GM12864 (cell line): ENCODE measurements around the gene PIEZO2.

Source experiments
- DNase-seq: peaks from one replicate; pipeline ENCODE4 v3.0.0-alpha.2; 2011; ENCODE audit warnings: low read depth
- H3K4me3 ChIP-seq: 2 replicates; pipeline ENCODE4 v1.5.1; 2011; ENCODE audit warnings: mild to moderate bottlenecking, low read depth, low read length, control low read depth
- CTCF ChIP-seq: IDR thresholded peaks from 2 replicates; pipeline ENCODE4 v1.5.1; 2011; ENCODE audit warnings: low read depth, mild to moderate bottlenecking, moderate library complexity, low read length, control low read depth, inconsistent platforms; ENCODE audit errors: missing control alignments

PIEZO2 gene

GRCh38 chr18:10760986-10761385, 388.4 kb downstream of the PIEZO2 start:
- no peak for DNase-seq
- H3K4me3 ChIP-seq: no peak overlapping the region

GRCh38 chr18:10759241-10759640, 390.1 kb downstream of the PIEZO2 start:
- no peak for TF ChIP-seq CTCF
- H3K4me3 ChIP-seq: no peak overlapping the region
- no peak for DNase-seq

More at GRCh38 chr18:10760986-10761385, 388.4 kb downstream of the PIEZO2 start:
- TF ChIP-seq CTCF: no peak

- TF ChIP-seq CTCF: no peak
- DNase-seq: no peak
- H3K4me3 ChIP-seq: no peak overlapping the region
Measured at GRCh38 chr18:10757946-10758345, 391.4 kb downstream of the PIEZO2 start.

- no peak for DNase-seq
- no peak overlapping the region for H3K4me3 ChIP-seq
- no peak for TF ChIP-seq CTCF
Measured at GRCh38 chr18:10757349-10757748, 392.0 kb downstream of the PIEZO2 start.

DNA sequence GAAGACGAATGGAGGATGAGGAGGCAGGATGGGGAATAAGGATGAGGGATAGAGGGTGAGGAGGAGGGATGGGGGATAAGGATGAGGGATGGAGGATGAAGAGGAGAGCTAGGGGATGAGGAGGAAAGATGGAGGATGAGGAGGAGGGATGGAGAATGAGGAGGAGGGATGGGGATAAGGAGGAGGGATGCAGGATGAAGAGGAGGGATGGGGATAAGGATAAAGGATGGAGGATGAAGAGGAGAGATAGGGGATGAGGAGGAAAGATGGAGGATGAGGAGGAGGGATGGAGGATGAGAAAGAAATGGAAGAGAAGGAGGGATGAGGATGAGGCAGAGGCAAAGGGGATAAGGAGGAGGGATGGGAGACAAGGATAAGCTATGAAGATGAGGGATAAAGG, 393.5 kb downstream of the PIEZO2 start:
- TF ChIP-seq CTCF: no peak
- H3K4me3 ChIP-seq: no peak overlapping the region
- DNase-seq: no peak

GRCh38 chr18:10754128-10754527, 395.2 kb downstream of the PIEZO2 start:
- no peak for TF ChIP-seq CTCF

GRCh38 chr18:10752382-10752781, 397.0 kb downstream of the PIEZO2 start:
- no peak for TF ChIP-seq CTCF
- DNase-seq: no peak
- H3K4me3 ChIP-seq: no peak overlapping the region

More at GRCh38 chr18:10754128-10754527, 395.2 kb downstream of the PIEZO2 start:
- no peak for DNase-seq
- no peak overlapping the region for H3K4me3 ChIP-seq
